ENCODE data around the gene ALDH1A3.
A peak's percentile ranks its signal among the peaks of the same experiment; 100 is the strongest.

The ALDH1A3 gene

GRCh38 chr15:100901702-100902435 lies 22.2 kb downstream of the ALDH1A3 start:
- DNase-seq (ENCODE audit: low read depth in 2 of 2): no peak

- no peak for DNase-seq (ENCODE audit: low read depth in 2 of 2)
These were observed 23.0 kb downstream of the ALDH1A3 start for GRCh38 chr15:100902436-100903167.

- no peak for DNase-seq (ENCODE audit: low read depth in 2 of 2)
These were observed 23.5 kb downstream of the ALDH1A3 start for GRCh38 chr15:100903168-100903554.

GRCh38 chr15:100905850-100906249 lies 26.2 kb downstream of the ALDH1A3 start:
- no peak for DNase-seq (ENCODE audit: low read depth in 2 of 2)

- DNase-seq (ENCODE audit: low read depth in 2 of 2): no peak
These were observed 28.8 kb downstream of the ALDH1A3 start for GRCh38 chr15:100908466-100908865.

GRCh38 chr15:100909565-100909964 lies 29.9 kb downstream of the ALDH1A3 start:
- DNase-seq (ENCODE audit: low read depth in 2 of 2): no peak

- no peak for DNase-seq (ENCODE audit: low read depth in 2 of 2)
These were observed 30.6 kb downstream of the ALDH1A3 start for GRCh38 chr15:100909989-100910955.

- DNase-seq (ENCODE audit: low read depth in 2 of 2): no peak
These were observed 31.5 kb downstream of the ALDH1A3 start for GRCh38 chr15:100911086-100911485.

- no peak for DNase-seq (ENCODE audit: low read depth in 2 of 2)
These were observed 34.3 kb downstream of the ALDH1A3 start for GRCh38 chr15:100913961-100914360.

- no peak for DNase-seq (ENCODE audit: low read depth in 2 of 2)
These were observed 35.2 kb downstream of the ALDH1A3 start for GRCh38 chr15:100914876-100915275.

GRCh38 chr15:100918034-100918689 lies 38.5 kb downstream of the ALDH1A3 start:
- peak; percentile 13 to 46 for DNase-seq (ENCODE audit: low read depth in 2 of 2)

- no peak for DNase-seq (ENCODE audit: low read depth in 2 of 2)
These were observed 39.3 kb downstream of the ALDH1A3 start, which contains the start of gene LRRK1 for GRCh38 chr15:100918690-100919480. Gene LRRK1 (plus strand): TSS chr15:100919357. CDS start chr15:100924633, 5,276 bp downstream.

- no peak for DNase-seq (ENCODE audit: low read depth in 2 of 2)
These were observed 40.1 kb downstream of the ALDH1A3 start for GRCh38 chr15:100919481-100920405.

GRCh38 chr15:100920516-100921135 lies 41.0 kb downstream of the ALDH1A3 start:
- no peak for DNase-seq (ENCODE audit: low read depth in 2 of 2)

GRCh38 chr15:100922192-100923040 lies 42.8 kb downstream of the ALDH1A3 start:
- DNase-seq (ENCODE audit: low read depth in 2 of 2): no peak

- DNase-seq (ENCODE audit: low read depth in 2 of 2): no peak
These were observed 43.4 kb downstream of the ALDH1A3 start for GRCh38 chr15:100923076-100923475.

GRCh38 chr15:100923902-100924301 lies 44.3 kb downstream of the ALDH1A3 start:
- no peak for DNase-seq (ENCODE audit: low read depth in 2 of 2)

GRCh38 chr15:100924436-100924835 lies 44.8 kb downstream of the ALDH1A3 start:
- DNase-seq (ENCODE audit: low read depth in 2 of 2): no peak
